T-cell (primary cell): ENCODE measurements around the gene KIF26A. TPM values are rescaled to one million over a fixed set of nuclear protein-coding genes. Genes with fewer than 3 reads are reported as not detected.

Source experiments
- ATAC-seq, 4 experiments: fragments of 200-7000 bp in 3 of 4; fragments of 150-1000 bp in 1 of 4; cut with Tn5 transposase; replicated peaks in 1 of 4; 1 replicate in 3 of 4; 2 replicates in 1 of 4; pipeline ENCODE4 v1.10.0; 2021; ENCODE audit warnings: moderate library complexity in 3 of 4, mild to moderate bottlenecking in 2 of 4, moderate number of reproducible peaks in 1 of 4
- CTCF ChIA-PET, 2 donors: fragments of 300-600 bp; sonication (Branson Sonifier 250); formaldehyde crosslinking; loops; one replicate each; lab custom pipeline; 2022; ENCODE audit warnings: antibody characterized with exemption in 2 of 2; lab: Charles Lee
- POLR2A ChIA-PET, 2 donors: fragments of 300-600 bp; sonication (Branson Sonifier 250); formaldehyde crosslinking; loops; one replicate each; lab custom pipeline; 2022; ENCODE audit warnings: antibody characterized with exemption in 2 of 2; lab: Charles Lee
- DNase-seq, 35 experiments: peaks; one replicate each; pipeline versions ENCODE4 v3.0.0 to v3.0.0-alpha.2; 2013 to 2023
- H3K27ac ChIP-seq: one replicate; pipeline ENCODE4 v1.5.1; 2013; ENCODE audit warnings: low read length
- H3K27me3 ChIP-seq, 2 experiments: replicated peaks in 1 of 2; 1 replicate in 1 of 2; 2 replicates in 1 of 2; pipeline versions ENCODE4 v1.6.1 to v1.7.0; 2013; ENCODE audit warnings: low read length in 1 of 2, mixed read lengths in 1 of 2; ENCODE audit not compliant: control insufficient read depth in 2 of 2, insufficient read depth in 2 of 2; ENCODE audit errors: extremely low read depth in 1 of 2
- H3K36me3 ChIP-seq, 2 donors: 1 replicate in 1 of 2; 2 replicates in 1 of 2; pipeline versions ENCODE4 v1.6.1 to v1.7.0; 2013; ENCODE audit warnings: low read length in 1 of 2; ENCODE audit not compliant: control insufficient read depth in 2 of 2, insufficient read depth in 1 of 2; ENCODE audit errors: extremely low read depth in 1 of 2
- H3K4me1 ChIP-seq, 2 experiments: 1 replicate in 1 of 2; 2 replicates in 1 of 2; pipeline versions ENCODE4 v1.6.1 to v1.7.0; 2013; ENCODE audit warnings: low read length in 2 of 2, mixed read lengths in 1 of 2; ENCODE audit not compliant: insufficient read depth in 2 of 2, control insufficient read depth in 1 of 2; ENCODE audit errors: extremely low read depth in 1 of 2
- H3K4me3 ChIP-seq, 2 donors: 1 replicate in 1 of 2; 2 replicates in 1 of 2; pipeline versions ENCODE4 v1.5.1 to v1.7.0; 2013; ENCODE audit warnings: mild to moderate bottlenecking in 2 of 2, low read length in 1 of 2, moderate library complexity in 1 of 2; ENCODE audit not compliant: control insufficient read depth in 1 of 2; ENCODE audit errors: extremely low read depth in 1 of 2
- H3K9me3 ChIP-seq: 2 replicates; pipeline ENCODE4 v1.7.0; 2013
- H3K27ac Mint-ChIP-seq, 2 donors: one replicate each; pipeline ENCODE4 v1.8.0; 2020 to 2021; ENCODE audit warnings: mild to moderate bottlenecking in 2 of 2, mixed read lengths in 2 of 2
- H3K27me3 Mint-ChIP-seq, 2 donors: one replicate each; pipeline ENCODE4 v1.8.0; 2021 to 2022; ENCODE audit warnings: mixed read lengths in 2 of 2
- H3K36me3 Mint-ChIP-seq: one replicate; pipeline ENCODE4 v1.8.0; 2021; ENCODE audit warnings: mixed read lengths
- H3K4me1 Mint-ChIP-seq, 3 donors: one replicate each; pipeline ENCODE4 v1.8.0; 2020 to 2022; ENCODE audit warnings: mixed read lengths in 3 of 3, mild to moderate bottlenecking in 1 of 3
- H3K4me3 Mint-ChIP-seq, 3 donors: one replicate each; pipeline ENCODE4 v1.8.0; 2020 to 2022; ENCODE audit warnings: mild to moderate bottlenecking in 3 of 3, mixed read lengths in 3 of 3, moderate library complexity in 3 of 3
- H3K9me3 Mint-ChIP-seq, 3 donors: one replicate each; pipeline ENCODE4 v1.8.0; 2020 to 2022; ENCODE audit warnings: mixed read lengths in 3 of 3
- WGBS: methylation state at CpG from one replicate; pipeline ENCODE4 v1.1.5; 2013; ENCODE audit warnings: missing lambda C conversion rate; ENCODE audit not compliant: insufficient coverage; 5-methylcytosine and 5-hydroxymethylcytosine counted together
- total RNA-seq, 35 experiments: library from RNA in 6 of 35; stranded (reverse) in 6 of 35; fragments of 120-200 nt in 1 of 35; gene quantifications; one replicate each; pipeline versions ENCODE4 v1.2.1 to v1.2.4 and lab custom pipeline; 2013 to 2026

Gene KIF26A
- total RNA-seq, 5 donors from 2014 or later (not counting 1 experiment from before 2014, with no cell fraction given): 0.07 to 1.6 (median 0.44) TPM

DNA sequence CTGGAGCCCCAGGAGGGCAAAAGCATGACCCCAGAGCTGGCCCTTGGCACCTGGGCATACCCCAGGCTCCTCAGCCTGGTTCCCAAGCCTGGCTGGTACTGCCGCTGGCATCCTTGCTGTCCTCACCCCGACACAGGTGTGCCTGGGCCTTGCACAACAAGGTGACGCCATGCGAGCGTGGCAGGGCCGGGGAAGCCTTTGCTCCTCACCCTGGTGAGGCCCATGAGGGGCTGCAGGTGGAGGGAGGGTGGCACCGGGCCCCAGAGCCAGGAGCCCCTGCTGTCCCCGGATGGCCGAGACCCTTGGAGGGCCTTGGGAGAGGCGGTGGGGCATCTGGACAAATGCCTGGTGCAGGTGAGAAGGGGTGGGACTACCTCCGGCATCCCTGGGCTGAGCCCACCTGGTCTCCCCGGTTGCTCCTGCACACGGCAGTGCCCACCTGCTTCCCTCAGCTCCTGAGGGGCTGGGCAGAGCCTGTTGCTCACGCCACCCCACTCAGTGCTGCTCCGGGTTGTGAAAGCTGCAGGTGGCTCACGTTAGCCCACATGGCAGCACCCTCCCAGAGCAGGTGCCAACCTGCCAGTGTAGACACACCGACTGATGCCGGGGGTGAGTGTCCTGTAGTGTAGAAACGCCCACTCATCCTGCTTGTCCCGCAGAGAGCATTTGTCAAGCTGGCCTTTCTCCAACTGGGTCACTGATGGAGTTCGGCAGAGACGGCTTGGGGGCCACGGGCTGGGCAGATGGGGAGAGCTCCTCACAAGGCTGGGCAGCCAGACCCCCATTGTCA lies 24.6 kb upstream of the KIF26A start:
- DNase-seq (peak in 1 of 35 experiments; percentile 3), ATAC-seq (no peak)
- peaks cover 0 to 52% of the 10 kb centered on the region in 2 experiments for H3K27me3 ChIP-seq
- H3K36me3 Mint-ChIP-seq: no peaks in the 10 kb centered on the region
- CTCF ChIA-PET: no interaction called here
- H3K9me3 ChIP-seq: no peaks in the 10 kb centered on the region
- peaks cover 11 to 36% of the 10 kb centered on the region in 2 donors for H3K27me3 Mint-ChIP-seq
- H3K4me3 Mint-ChIP-seq: no peak overlapping the region
- H3K27ac ChIP-seq: no peak overlapping the region
- no peaks in the 10 kb centered on the region for H3K4me1 Mint-ChIP-seq
- POLR2A ChIA-PET: no interaction called here
- no peaks in the 10 kb centered on the region for H3K9me3 Mint-ChIP-seq
- H3K27ac Mint-ChIP-seq: no peak overlapping the region
- peaks cover 0 to 7% of the 10 kb centered on the region in 2 experiments for H3K4me1 ChIP-seq
- H3K36me3 ChIP-seq: no peaks in the 10 kb centered on the region
- WGBS: 79% methylated on average over 20 of the region's 23 CpGs
- H3K4me3 ChIP-seq: no peak overlapping the region

DNA sequence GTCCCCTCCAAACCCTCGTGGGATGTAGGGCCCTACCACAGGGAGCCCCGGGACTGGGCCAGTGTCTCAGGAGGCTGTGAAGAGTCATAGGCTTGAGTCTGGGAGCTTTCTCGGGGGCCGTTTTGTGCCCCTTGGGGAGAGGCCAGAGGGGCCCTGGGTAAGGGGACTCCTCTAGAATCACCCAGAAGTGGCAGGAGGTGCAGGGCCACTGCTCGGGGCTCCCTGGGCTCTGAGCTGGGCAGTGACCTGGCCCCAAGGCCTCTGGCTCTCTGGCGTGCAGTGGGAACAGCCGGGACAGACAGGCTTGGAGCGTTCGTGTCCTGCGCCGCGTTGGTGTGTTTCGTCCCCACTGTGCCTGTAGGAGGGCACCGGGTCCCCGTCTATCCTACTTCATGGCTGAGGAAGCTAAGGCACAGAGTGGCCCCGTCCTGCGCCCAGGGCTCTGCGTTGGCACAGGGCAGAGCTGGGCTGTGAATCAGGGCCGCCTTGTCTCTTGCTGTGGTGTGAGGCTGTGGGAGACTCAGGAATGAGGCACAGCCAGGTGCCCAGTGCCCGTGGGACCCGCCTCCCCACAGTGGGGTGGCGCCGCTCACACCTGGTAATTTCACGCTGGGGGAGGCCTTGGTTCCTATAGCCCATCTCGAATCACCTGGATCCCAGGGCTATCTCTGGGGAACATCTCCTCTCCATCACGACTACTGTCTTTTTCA lies 23.8 kb upstream of the KIF26A start:
- H3K27me3 Mint-ChIP-seq: peaks cover 11 to 44% of the 10 kb centered on the region in 2 donors

GRCh38 chr14:104115131-104115600 lies 23.2 kb upstream of the KIF26A start:
- POLR2A ChIA-PET: no interaction called here
- Histone ChIP-seq H3K27ac (no peak overlapping the region), H3K27me3 (peaks cover 0 to 66% of the 10 kb centered on the region in 2 experiments), H3K36me3 (no peaks in the 10 kb centered on the region), H3K9me3 (no peaks in the 10 kb centered on the region), H3K4me1 (peaks cover 0 to 7% of the 10 kb centered on the region in 2 experiments), H3K4me3 (no peak overlapping the region)
- peak overlapping the region in 2 of 3 donors; percentile 45 to 63 for H3K4me3 Mint-ChIP-seq
- CTCF ChIA-PET: interaction anchor here in 1 of 2 donors (0.7 kb wide), 1 partner anchor 30 kb away, joined by 3 read pairs; no protein-coding TSS in a partner anchor
- H3K27me3 Mint-ChIP-seq: peaks cover 11 to 48% of the 10 kb centered on the region in 2 donors
- H3K4me1 Mint-ChIP-seq: no peaks in the 10 kb centered on the region
- H3K9me3 Mint-ChIP-seq: no peaks in the 10 kb centered on the region
- 69% methylated on average over 6 of the region's 11 CpGs for WGBS
- DNase-seq: no peak
- no peak overlapping the region for H3K27ac Mint-ChIP-seq
- H3K36me3 Mint-ChIP-seq: no peaks in the 10 kb centered on the region
- no peak for ATAC-seq

More for the DNA sequence above, 23.8 kb upstream of the KIF26A start:
- no peak for DNase-seq
- no peaks in the 10 kb centered on the region for H3K9me3 Mint-ChIP-seq
- H3K36me3 Mint-ChIP-seq: no peaks in the 10 kb centered on the region
- 81% methylated on average over 17 of the region's 26 CpGs for WGBS
- H3K4me3 Mint-ChIP-seq: no peak overlapping the region
- Histone ChIP-seq H3K27me3 (peaks cover 0 to 60% of the 10 kb centered on the region in 2 experiments), H3K36me3 (no peaks in the 10 kb centered on the region), H3K9me3 (no peaks in the 10 kb centered on the region), H3K4me1 (peaks cover 0 to 7% of the 10 kb centered on the region in 2 experiments), H3K4me3 (no peak overlapping the region), H3K27ac (no peak overlapping the region)
- ATAC-seq: no peak
- CTCF ChIA-PET: no interaction called here
- H3K4me1 Mint-ChIP-seq: no peaks in the 10 kb centered on the region
- POLR2A ChIA-PET: no interaction called here
- H3K27ac Mint-ChIP-seq: no peak overlapping the region

DNA sequence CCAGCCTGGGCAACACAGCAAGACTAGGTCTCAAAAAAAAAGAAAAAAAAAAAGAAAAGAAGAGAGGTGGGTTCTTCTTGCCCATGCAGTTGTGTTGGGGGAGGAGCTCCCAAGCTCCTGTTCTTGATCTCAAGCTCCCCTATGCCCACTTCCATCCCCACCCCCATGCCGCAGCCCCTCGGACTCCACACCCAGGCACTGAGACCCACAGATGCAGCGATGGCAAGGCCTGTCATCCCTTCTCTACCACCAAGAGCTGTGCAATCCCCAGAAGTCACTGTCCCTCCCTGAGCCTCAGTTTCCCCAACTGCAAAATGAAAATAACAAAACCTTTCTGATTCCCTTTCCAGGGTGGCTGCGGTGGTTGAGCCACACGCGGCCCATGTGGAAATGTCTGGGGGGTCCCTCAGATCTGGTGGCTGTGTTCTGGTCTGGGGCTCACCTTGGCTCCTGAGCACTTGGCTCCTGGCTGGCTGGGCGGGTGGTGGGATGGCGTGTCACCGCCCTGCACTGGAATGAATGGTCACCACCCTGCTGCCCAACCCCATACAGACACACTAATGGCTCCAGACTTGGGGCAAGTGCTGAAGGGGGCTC lies 22.6 kb upstream of the KIF26A start:
- no peak for DNase-seq
- no peaks in the 10 kb centered on the region for H3K36me3 ChIP-seq
- no peaks in the 10 kb centered on the region for H3K4me1 Mint-ChIP-seq
- H3K36me3 Mint-ChIP-seq: no peaks in the 10 kb centered on the region
- H3K4me1 ChIP-seq: peaks cover 0 to 7% of the 10 kb centered on the region in 2 experiments
- peak overlapping the region; percentile 45 to 63 (median 52) for H3K4me3 Mint-ChIP-seq
- peaks cover 14 to 55% of the 10 kb centered on the region in 2 donors for H3K27me3 Mint-ChIP-seq
- CTCF ChIA-PET: interaction anchor here in 1 of 2 donors (0.7 kb wide), 1 partner anchor 31 kb away, joined by 3 read pairs; no protein-coding TSS in a partner anchor
- no peaks in the 10 kb centered on the region for H3K9me3 ChIP-seq
- POLR2A ChIA-PET: no interaction called here
- peaks cover 0 to 68% of the 10 kb centered on the region in 2 experiments for H3K27me3 ChIP-seq
- H3K27ac ChIP-seq: no peak overlapping the region
- H3K27ac Mint-ChIP-seq: no peak overlapping the region
- WGBS: 83% methylated on average over 6 of the region's 9 CpGs
- H3K9me3 Mint-ChIP-seq: no peaks in the 10 kb centered on the region
- H3K4me3 ChIP-seq: peak overlapping the region in 1 of 2 donors; percentile 40
- no peak for ATAC-seq

DNA sequence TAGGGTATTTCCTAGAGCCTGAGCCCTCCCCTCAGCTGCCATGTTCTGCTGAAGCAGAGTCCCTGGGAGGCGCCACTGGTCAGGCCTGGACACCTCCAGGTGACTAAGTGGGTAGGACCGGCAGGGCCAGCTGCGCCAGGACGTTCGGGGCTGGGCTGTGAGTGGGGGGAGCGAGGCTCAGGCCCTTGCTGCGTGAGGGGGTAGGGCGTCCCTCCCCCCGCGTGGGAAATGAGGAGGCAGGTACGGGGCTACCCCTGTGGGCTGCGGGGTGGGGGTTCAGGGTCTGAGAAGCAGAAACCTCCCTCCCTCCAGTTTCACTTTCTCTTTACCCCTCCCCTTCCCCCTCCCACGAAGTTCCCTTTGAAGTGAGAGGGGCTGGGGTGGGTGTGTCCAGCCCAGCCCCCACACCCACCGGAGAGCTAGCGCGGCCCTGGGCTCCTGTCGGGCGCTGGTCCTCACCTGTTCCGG lies 22.1 kb upstream of the KIF26A start:
- ATAC-seq: peak in 1 of 4 experiments; percentile 5
- peaks cover 0 to 72% of the 10 kb centered on the region in 2 experiments for H3K27me3 ChIP-seq

More for the DNA sequence above, 22.1 kb upstream of the KIF26A start:
- 13% methylated on average over 5 of the region's 19 CpGs for WGBS
- H3K4me1 Mint-ChIP-seq: no peaks in the 10 kb centered on the region
- no peaks in the 10 kb centered on the region for H3K36me3 ChIP-seq
- H3K36me3 Mint-ChIP-seq: no peaks in the 10 kb centered on the region
- no peak overlapping the region for H3K27ac ChIP-seq
- peaks cover 0 to 7% of the 10 kb centered on the region in 2 experiments for H3K4me1 ChIP-seq
- peak overlapping the region; percentile 27 to 40 for H3K4me3 ChIP-seq
- no peaks in the 10 kb centered on the region for H3K9me3 Mint-ChIP-seq
- POLR2A ChIA-PET: no interaction called here
- H3K27me3 Mint-ChIP-seq: peaks cover 15 to 59% of the 10 kb centered on the region in 2 donors
- DNase-seq: no peak
- CTCF ChIA-PET: no interaction called here
- H3K4me3 Mint-ChIP-seq: peak overlapping the region; percentile 28 to 63 (median 52)
- no peaks in the 10 kb centered on the region for H3K9me3 ChIP-seq
- no peak overlapping the region for H3K27ac Mint-ChIP-seq
